Inflammatory macrophage treated with lipopolysaccharide for 1 hour (primary cell): ENCODE results near the gene ATG10.
"Not testable (repeated sequence)": the region's sequence is repeated elsewhere in the genome, so short reads cannot be mapped to it uniquely, and the experiment has no call there.

Experiments used
- DNase-seq, 2 donors: peaks; one replicate each; pipeline ENCODE4 v3.0.0-alpha.2; 2020 to 2022

ATG10 gene

GRCh38 chr5:81971712-81972491 lies at the start of gene ATG10:
Gene ATG10, plus strand, starts transcription at chr5:81972023. Its CDS starts 15,548 bp downstream, at chr5:81987571.
- DNase-seq = peak; percentile 88 to 90

GRCh38 chr5:81922854-81923279 lies 49.0 kb upstream of the ATG10 start:
- DNase-seq = no peak

GRCh38 chr5:81924442-81924841 lies 47.4 kb upstream of the ATG10 start:
- no peak for DNase-seq

- no peak for DNase-seq
Measured at GRCh38 chr5:81925009-81925408, 46.8 kb upstream of the ATG10 start.

GRCh38 chr5:81925981-81926380 lies 45.8 kb upstream of the ATG10 start:
- no peak for DNase-seq

- no peak for DNase-seq
Measured at GRCh38 chr5:81936066-81936465, 35.8 kb upstream of the ATG10 start.

- DNase-seq = no peak
Measured at GRCh38 chr5:81936750-81937149, 35.1 kb upstream of the ATG10 start.

- no peak for DNase-seq
Measured at GRCh38 chr5:81942746-81943145, 29.1 kb upstream of the ATG10 start.

GRCh38 chr5:81948349-81948748 lies 23.5 kb upstream of the ATG10 start:
- DNase-seq = no peak

- DNase-seq = no peak
Measured at GRCh38 chr5:81949462-81949861, 22.4 kb upstream of the ATG10 start.

GRCh38 chr5:81950996-81951395 lies 20.8 kb upstream of the ATG10 start:
- DNase-seq = no peak

GRCh38 chr5:81954796-81955195 lies 17.0 kb upstream of the ATG10 start:
- not testable (repeated sequence) for DNase-seq

GRCh38 chr5:81958129-81958528 lies 13.7 kb upstream of the ATG10 start:
- DNase-seq = not testable (repeated sequence)

GRCh38 chr5:81961651-81962440 lies 10.0 kb upstream of the ATG10 start:
- DNase-seq = no peak

GRCh38 chr5:81963544-81963943 lies 8.3 kb upstream of the ATG10 start:
- DNase-seq = no peak

GRCh38 chr5:81965524-81965923 lies 6.3 kb upstream of the ATG10 start:
- no peak for DNase-seq

GRCh38 chr5:81969226-81969625 lies 2.6 kb upstream of the ATG10 start:
- DNase-seq = no peak

- DNase-seq = no peak
Measured at GRCh38 chr5:81969912-81970311, 1.9 kb upstream of the ATG10 start.

GRCh38 chr5:81971111-81971711 lies 612 bp upstream of the ATG10 start:
- DNase-seq = peak; percentile 34 to 44

- DNase-seq = no peak
Measured at GRCh38 chr5:81972492-81972783, 615 bp downstream of the ATG10 start.

- peak in 1 of 2 donors; percentile 39 for DNase-seq
Measured at GRCh38 chr5:81980160-81980559, 8.3 kb downstream of the ATG10 start.

- DNase-seq = no peak
Measured at GRCh38 chr5:81980598-81981260, 8.9 kb downstream of the ATG10 start.

GRCh38 chr5:81982172-81982685 lies 10.4 kb downstream of the ATG10 start:
- DNase-seq = not testable (repeated sequence)
